Esophagus squamous epithelium (tissue), 5 donors: ENCODE measurements around the gene NEDD8. TPM values are rescaled to one million over a fixed set of nuclear protein-coding genes. Genes with fewer than 3 reads are reported as not detected.

Source experiments
- DNase-seq: peaks from one replicate; lab custom pipeline; 2025; lab: John Stamatoyannopoulos, UW
- H3K27ac ChIP-seq, 4 donors: fragments of 200-600 bp; sonication (generic); one replicate each; pipeline ENCODE4 v1.5.1; 2016 to 2019; ENCODE audit warnings: mild to moderate bottlenecking in 1 of 4
- H3K27me3 ChIP-seq, 4 donors: fragments of 200-600 bp; sonication (generic); 1 replicate in 3 of 4; 2 replicates in 1 of 4; pipeline versions ENCODE4 v1.5.1 to v1.6.0; 2017 to 2021; ENCODE audit warnings: antibody characterized with exemption in 1 of 4
- H3K36me3 ChIP-seq, 3 donors: fragments of 200-600 bp; sonication (generic); one replicate each; pipeline ENCODE4 v1.5.1; 2016 to 2019
- H3K4me1 ChIP-seq, 3 donors: fragments of 200-600 bp; sonication (generic); one replicate each; pipeline ENCODE4 v1.5.1; 2017 to 2019
- H3K4me3 ChIP-seq, 4 donors: fragments of 200-600 bp; sonication (generic); 1 replicate in 3 of 4; 2 replicates in 1 of 4; pipeline ENCODE4 v1.5.1; 2016 to 2019; ENCODE audit warnings: mild to moderate bottlenecking in 2 of 4, moderate library complexity in 1 of 4
- H3K9me3 ChIP-seq, 3 donors: fragments of 200-600 bp; sonication (generic); one replicate each; pipeline ENCODE4 v1.5.1; 2016 to 2019
- CTCF ChIP-seq, 6 experiments: fragments of 450-650 bp in 4 of 6; fragments of 200-600 bp in 2 of 6; sonication (generic) in 2 of 6; IDR thresholded peaks; one replicate each; pipeline ENCODE4 v1.5.1; 2016 to 2019; ENCODE audit warnings: antibody characterized with exemption in 6 of 6, mild to moderate bottlenecking in 4 of 6, moderate library complexity in 4 of 6
- POLR2A ChIP-seq, 4 donors: fragments of 450-650 bp; IDR thresholded peaks; one replicate each; pipeline ENCODE4 v1.6.1; 2017; ENCODE audit warnings: antibody characterized with exemption in 4 of 4, mild to moderate bottlenecking in 4 of 4, moderate library complexity in 3 of 4
- WGBS, 2 donors: methylation state at CpG; one replicate each; pipeline ENCODE4 v1.1.5; 2018; 5-methylcytosine and 5-hydroxymethylcytosine counted together
- intact Hi-C: fragments of 100-400 bp; cut with DNase I; formaldehyde crosslinking; loops from one replicate; pipeline ENCODE4 v1.15.0; 2022
- total RNA-seq, 4 donors: library from RNA; depleted of rRNA; stranded (reverse); fragments of >200 nt; gene quantifications; one replicate each; pipeline ENCODE4 v1.1.0, GENCODE V29; 2016
- donor health status: DM: yes; HTN: yes; CAD: no.

Gene NEDD8
- total RNA-seq, 4 donors from 2014 or later = 93.1 to 182 (median 121) TPM

- Histone ChIP-seq H3K4me3 (no peak overlapping the region), H3K36me3 (peaks cover 10 to 69% (median 26%) of the 10 kb centered on the region in 3 donors), H3K27me3 (no peaks in the 10 kb centered on the region), H3K4me1 (peaks cover 16 to 73% (median 38%) of the 10 kb centered on the region in 3 donors), H3K9me3 (no peaks in the 10 kb centered on the region), H3K27ac (peak overlapping the region in 2 of 4 donors; percentile 23 to 98)
- DNase-seq = no peak
- intact Hi-C loops = no loop called here
- no peak for TF ChIP-seq CTCF (IDR thresholded peaks at IDR 0.05)
- no peak for TF ChIP-seq POLR2A (IDR thresholded peaks at IDR 0.05)
- 89 to 91% methylated on average over 5 of the region's 5 CpGs for WGBS, 2 donors
These were observed 6.4 kb upstream of the NEDD8 start for GRCh38 chr14:24238527-24239037.

GRCh38 chr14:24238123-24238522, 6.0 kb upstream of the NEDD8 start:
- H3K9me3 ChIP-seq = no peaks in the 10 kb centered on the region
- H3K27ac ChIP-seq = peak overlapping the region in 2 of 4 donors; percentile 23 to 98
- no peak overlapping the region for H3K4me3 ChIP-seq
- no peaks in the 10 kb centered on the region for H3K27me3 ChIP-seq
- WGBS, 2 donors = 70 to 75% methylated on average over 4 of the region's 5 CpGs
- no peak for DNase-seq
- peaks cover 21 to 73% (median 39%) of the 10 kb centered on the region in 3 donors for H3K4me1 ChIP-seq
- peaks cover 10 to 69% (median 26%) of the 10 kb centered on the region in 3 donors for H3K36me3 ChIP-seq
- intact Hi-C loops = no loop called here
- no peak for TF ChIP-seq POLR2A (IDR thresholded peaks at IDR 0.05)
- TF ChIP-seq CTCF (IDR thresholded peaks at IDR 0.05) = no peak

GRCh38 chr14:24237463-24237955, 5.3 kb upstream of the NEDD8 start:
- no peaks in the 10 kb centered on the region for H3K27me3 ChIP-seq
- intact Hi-C loops = no loop called here
- H3K9me3 ChIP-seq = no peaks in the 10 kb centered on the region
- peaks cover 10 to 69% (median 26%) of the 10 kb centered on the region in 3 donors for H3K36me3 ChIP-seq
- no peak overlapping the region for H3K4me3 ChIP-seq
- H3K4me1 ChIP-seq = peaks cover 23 to 71% (median 42%) of the 10 kb centered on the region in 3 donors
- 88 to 100% methylated on average over 1 to 2 of the region's 2 CpGs for WGBS, 2 donors
- H3K27ac ChIP-seq = peak overlapping the region in 2 of 4 donors; percentile 23 to 27
- no peak for TF ChIP-seq POLR2A (IDR thresholded peaks at IDR 0.05)
- no peak for TF ChIP-seq CTCF (IDR thresholded peaks at IDR 0.05)
- DNase-seq = no peak

GRCh38 chr14:24236689-24237462, 4.7 kb upstream of the NEDD8 start:
- no peak overlapping the region for H3K4me3 ChIP-seq
- intact Hi-C loops = no loop called here
- no peaks in the 10 kb centered on the region for H3K27me3 ChIP-seq
- no peak overlapping the region for H3K27ac ChIP-seq
- no peak for DNase-seq
- 90% methylated on average over 6 of the region's 6 CpGs for WGBS, 2 donors
- H3K9me3 ChIP-seq = no peaks in the 10 kb centered on the region
- peaks cover 23 to 69% (median 42%) of the 10 kb centered on the region in 3 donors for H3K4me1 ChIP-seq
- TF ChIP-seq CTCF (IDR thresholded peaks at IDR 0.05) (no peak), POLR2A (IDR thresholded peaks at IDR 0.05) (no peak)
- H3K36me3 ChIP-seq = peaks cover 10 to 69% (median 26%) of the 10 kb centered on the region in 3 donors
